ENCODE measurements around the gene LRRC75A.

GRCh38 chr17:16433514-16433913 is 58.5 kb downstream of the LRRC75A start:
- TF ChIP-seq CTCF (IDR thresholded peaks at IDR 0.05), result no peak
- TF ChIP-seq EZH2 (IDR thresholded peaks at IDR 0.05; ENCODE audit: borderline replicate concordance, insufficient read depth, low read depth, low read length, poor library complexity, severe bottlenecking), result no peak

Measured in B cell (primary cell).